Keratinocyte (primary cell): ENCODE measurements around the gene ZBTB20. TPM values are rescaled to one million over a fixed set of nuclear protein-coding genes. Genes with fewer than 3 reads are reported as not detected.

Experiments used
- DNase-seq: peaks from one replicate; pipeline ENCODE4 v3.0.0-alpha.2; 2011; ENCODE audit warnings: low read depth, missing footprints, low spot score
- FAIRE-seq: peaks from 2 replicates; lab custom pipeline; 2011; peaks lifted over from hg19 to GRCh38; lab: Jason Lieb, UNC
- H2AFZ ChIP-seq: 2 replicates; pipeline ENCODE4 v1.6.0; 2012; ENCODE audit warnings: low read length, control low read depth, inconsistent platforms; ENCODE audit not compliant: control insufficient read depth
- H3K27ac ChIP-seq: 2 replicates; pipeline ENCODE4 v1.5.1; 2011; ENCODE audit warnings: low read length; ENCODE audit not compliant: control insufficient read depth, insufficient read depth
- H3K27me3 ChIP-seq: 3 replicates; pipeline ENCODE4 v1.6.0; 2011; ENCODE audit warnings: low read length; ENCODE audit not compliant: control insufficient read depth, insufficient read depth; ENCODE audit errors: extremely low read depth
- H3K36me3 ChIP-seq, 2 experiments: 2 replicates in 1 of 2; 3 replicates in 1 of 2; pipeline ENCODE4 v1.5.1; 2011; ENCODE audit warnings: low read length in 2 of 2, mild to moderate bottlenecking in 1 of 2; ENCODE audit not compliant: control insufficient read depth in 2 of 2, insufficient read depth in 2 of 2; ENCODE audit errors: extremely low read depth in 1 of 2
- H3K4me1 ChIP-seq: 3 replicates; pipeline ENCODE4 v1.5.1; 2011; ENCODE audit warnings: low read length; ENCODE audit not compliant: control insufficient read depth, insufficient read depth; ENCODE audit errors: extremely low read depth
- H3K4me2 ChIP-seq: 3 replicates; pipeline ENCODE4 v1.6.0; 2011; ENCODE audit warnings: low read depth, low read length; ENCODE audit not compliant: control insufficient read depth, insufficient read depth; ENCODE audit errors: extremely low read depth
- H3K4me3 ChIP-seq, 3 experiments: fragments of 200-600 bp in 1 of 3; sonication (generic) in 1 of 3; 2 replicates in 2 of 3; 3 replicates in 1 of 3; pipeline ENCODE4 v1.5.1; 2011 to 2016; ENCODE audit warnings: low read length in 3 of 3, mild to moderate bottlenecking in 3 of 3, control low read depth in 2 of 3, inconsistent platforms in 1 of 3, low read depth in 1 of 3, mixed read lengths in 1 of 3, mixed run types in 1 of 3, moderate library complexity in 1 of 3; ENCODE audit not compliant: control insufficient read depth in 2 of 3, insufficient read depth in 2 of 3; ENCODE audit errors: extremely low read depth in 1 of 3
- H3K79me2 ChIP-seq: 2 replicates; pipeline ENCODE4 v1.6.0; 2012; ENCODE audit warnings: low read length; ENCODE audit not compliant: control insufficient read depth, insufficient read depth
- H3K9ac ChIP-seq: 3 replicates; pipeline ENCODE4 v1.6.0; 2011; ENCODE audit warnings: low read length; ENCODE audit not compliant: control insufficient read depth, insufficient read depth; ENCODE audit errors: extremely low read depth
- H3K9me1 ChIP-seq: 3 replicates; pipeline ENCODE4 v1.6.0; 2011; ENCODE audit warnings: low read length; ENCODE audit not compliant: control insufficient read depth, insufficient read depth; ENCODE audit errors: extremely low read depth
- H3K9me3 ChIP-seq: 2 replicates; pipeline ENCODE4 v1.5.1; 2012; ENCODE audit warnings: low read depth, low read length; ENCODE audit not compliant: control insufficient read depth
- H4K20me1 ChIP-seq: 3 replicates; pipeline ENCODE4 v1.6.0; 2011; ENCODE audit warnings: low read length; ENCODE audit not compliant: control insufficient read depth, insufficient read depth; ENCODE audit errors: extremely low read depth
- CTCF ChIP-seq, 3 experiments: IDR thresholded peaks in 1 of 3; conservative IDR thresholded peaks in 1 of 3; optimal IDR thresholded peaks in 1 of 3; 2 replicates in 2 of 3; 3 replicates in 1 of 3; pipeline versions ENCODE3 to v1.5.1; 2011; ENCODE audit warnings: low read length in 3 of 3, mild to moderate bottlenecking in 3 of 3, moderate library complexity in 2 of 3, control low read depth in 1 of 3, inconsistent platforms in 1 of 3; ENCODE audit not compliant: insufficient read depth in 2 of 3; ENCODE audit errors: extremely low read depth in 1 of 3
- EZH2 ChIP-seq: IDR thresholded peaks from one replicate; pipeline ENCODE4 v1.6.1; 2012; ENCODE audit warnings: inconsistent platforms, mild to moderate bottlenecking, low read length, moderate library complexity
- dilution Hi-C: fragments of 300-500 bp; cut with MboI; formaldehyde crosslinking; loops from one replicate; pipeline ENCODE4 v1.7.0; 2020; ENCODE audit warnings: low sequenced_read_pairs; ENCODE audit not compliant: extremely low pct_ligation_motif_present
- polyA plus RNA-seq, 5 experiments: library from polyadenylated mRNA; depleted of rRNA in 3 of 5; stranded (reverse) in 3 of 5; stranded (forward) in 1 of 5; unstranded in 1 of 5; fragments of >200 nt; gene quantifications; 1 replicate in 1 of 5; 2 replicates in 3 of 5; 3 replicates in 1 of 5; pipeline versions ENCODE4 v1.2.1 to v1.2.3, GENCODE V29; 2011 to 2012; ENCODE audit warnings: missing spikeins in 2 of 5, low read depth in 1 of 5, low replicate concordance in 1 of 5

ZBTB20 gene
- polyA plus RNA-seq, 1 donor (not counting 4 experiments of a cell fraction or from before 2014, with no cell fraction given), result 0.52 TPM

- DNase-seq (no peak), FAIRE-seq (no peak)
- Histone ChIP-seq H4K20me1 (no peaks in the 10 kb centered on the region), H3K36me3 (no peaks in the 10 kb centered on the region), H3K27ac (no peak overlapping the region), H3K4me1 (no peaks in the 10 kb centered on the region), H3K4me2 (no peak overlapping the region), H3K79me2 (no peaks in the 10 kb centered on the region), H3K9me1 (no peaks in the 10 kb centered on the region), H3K9ac (no peak overlapping the region), H3K27me3 (no peaks in the 10 kb centered on the region), H3K9me3 (no peaks in the 10 kb centered on the region), H2AFZ (no peak overlapping the region), H3K4me3 (no peak overlapping the region)
- TF ChIP-seq CTCF (optimal IDR thresholded peaks at IDR 0.05 in 1 of 3, IDR thresholded peaks at IDR 0.05 in 1 of 3, conservative IDR thresholded peaks at IDR 0.05 in 1 of 3; ENCODE audit: extremely low read depth in 1 of 3, insufficient read depth in 2 of 3, low read length in 3 of 3) (no peak), EZH2 (no peak)
- dilution Hi-C loops, result no loop called here
Observed at GRCh38 chr3:114941626-114942309, 205.3 kb downstream of the ZBTB20 start.

DNA sequence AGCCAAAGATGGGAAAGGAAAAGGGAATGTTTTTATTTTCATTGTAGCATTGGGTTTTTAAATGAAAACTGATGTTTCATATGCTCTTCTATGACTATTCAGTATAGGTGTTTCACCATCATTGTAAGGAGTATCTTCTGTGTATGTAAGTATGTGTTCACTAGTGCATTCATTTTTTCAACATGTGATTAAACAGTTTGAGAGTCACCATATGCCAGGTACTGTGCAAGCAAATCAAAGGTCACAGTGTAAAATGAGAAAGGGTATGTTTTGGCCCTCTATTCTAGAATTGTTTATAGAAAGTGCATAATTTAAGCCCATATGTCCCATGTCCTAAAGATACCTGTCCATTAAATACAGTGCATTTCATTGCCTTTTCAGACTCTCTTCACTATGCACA lies 207.2 kb downstream of the ZBTB20 start:
- no peak overlapping the region for H3K4me3 ChIP-seq
- no peaks in the 10 kb centered on the region for H3K79me2 ChIP-seq
- no peaks in the 10 kb centered on the region for H3K36me3 ChIP-seq
- dilution Hi-C loops, result no loop called here
- no peak for DNase-seq
- no peak for TF ChIP-seq CTCF (optimal IDR thresholded peaks at IDR 0.05 in 1 of 3, IDR thresholded peaks at IDR 0.05 in 1 of 3, conservative IDR thresholded peaks at IDR 0.05 in 1 of 3; ENCODE audit: extremely low read depth in 1 of 3, insufficient read depth in 2 of 3, low read length in 3 of 3)
- TF ChIP-seq EZH2, result no peak
- no peaks in the 10 kb centered on the region for H3K27me3 ChIP-seq
- no peak overlapping the region for H3K27ac ChIP-seq
- no peaks in the 10 kb centered on the region for H4K20me1 ChIP-seq
- H3K4me2 ChIP-seq, result no peak overlapping the region
- no peak overlapping the region for H2AFZ ChIP-seq
- no peaks in the 10 kb centered on the region for H3K4me1 ChIP-seq
- H3K9me3 ChIP-seq, result no peaks in the 10 kb centered on the region
- H3K9me1 ChIP-seq, result no peaks in the 10 kb centered on the region
- H3K9ac ChIP-seq, result no peak overlapping the region
- no peak for FAIRE-seq
